Measurements from ENCODE around the gene MRPL38. TPM values are rescaled to one million over a fixed set of nuclear protein-coding genes. Genes with fewer than 3 reads are reported as not detected.
A peak's percentile ranks its signal among the peaks of the same experiment; 100 is the strongest.

MRPL38 gene
- total and polyA plus RNA-seq, 5 donors from 2014 or later = 58.0 to 118 (median 67.2) TPM

- DNase-seq = no peak
- peaks cover 4% of the 10 kb centered on the region for H3K36me3 Mint-ChIP-seq
- no peak overlapping the region for H3K4me3 Mint-ChIP-seq
- H3K27ac Mint-ChIP-seq = no peak overlapping the region
- ATAC-seq (ENCODE audit: low read depth in 2 of 2) = no peak
- Histone ChIP-seq H3K9me3 (ENCODE audit: control insufficient read depth in 2 of 2, low read length in 2 of 2) (no peaks in the 10 kb centered on the region), H3K4me3 (ENCODE audit: low read depth, low read length) (no peak overlapping the region), H3K4me1 (ENCODE audit: control insufficient read depth, insufficient read depth, low read length, poor library complexity, severe bottlenecking) (no peaks in the 10 kb centered on the region), H3K27me3 (ENCODE audit: control insufficient read depth, insufficient read depth, low read length) (no peaks in the 10 kb centered on the region), H3K27ac (ENCODE audit: insufficient read depth, low read length, poor library complexity, severe bottlenecking) (no peak overlapping the region), H3K36me3 (ENCODE audit: control insufficient read depth, insufficient read depth, low read length) (no peaks in the 10 kb centered on the region)
- no peaks in the 10 kb centered on the region for H3K9me3 Mint-ChIP-seq
- no peaks in the 10 kb centered on the region for H3K27me3 Mint-ChIP-seq
- H3K4me1 Mint-ChIP-seq = no peaks in the 10 kb centered on the region
These were observed 20.4 kb upstream of the MRPL38 start for GRCh38 chr17:75925103-75925502.

GRCh38 chr17:75922963-75923874 is 18.5 kb upstream of the MRPL38 start:
- DNase-seq = no peak
- no peaks in the 10 kb centered on the region for H3K9me3 Mint-ChIP-seq
- no peaks in the 10 kb centered on the region for H3K4me1 ChIP-seq (ENCODE audit: control insufficient read depth, insufficient read depth, low read length, poor library complexity, severe bottlenecking)
- no peaks in the 10 kb centered on the region for H3K27me3 Mint-ChIP-seq
- no peaks in the 10 kb centered on the region for H3K4me1 Mint-ChIP-seq
- H3K4me3 ChIP-seq (ENCODE audit: low read depth, low read length) = no peak overlapping the region
- no peak overlapping the region for H3K27ac ChIP-seq (ENCODE audit: insufficient read depth, low read length, poor library complexity, severe bottlenecking)
- H3K36me3 Mint-ChIP-seq = no peaks in the 10 kb centered on the region
- no peaks in the 10 kb centered on the region for H3K27me3 ChIP-seq (ENCODE audit: control insufficient read depth, insufficient read depth, low read length)
- H3K27ac Mint-ChIP-seq = no peak overlapping the region
- H3K4me3 Mint-ChIP-seq = no peak overlapping the region
- no peaks in the 10 kb centered on the region for H3K9me3 ChIP-seq (ENCODE audit: control insufficient read depth in 2 of 2, low read length in 2 of 2)
- H3K36me3 ChIP-seq (ENCODE audit: control insufficient read depth, insufficient read depth, low read length) = no peaks in the 10 kb centered on the region
- no peak for ATAC-seq (ENCODE audit: low read depth in 2 of 2)

- Mint-ChIP-seq H3K27me3 (no peaks in the 10 kb centered on the region), H3K4me3 (no peak overlapping the region), H3K27ac (peak overlapping the region in 1 of 3 donors; percentile 34), H3K9me3 (no peaks in the 10 kb centered on the region), H3K36me3 (no peaks in the 10 kb centered on the region), H3K4me1 (peaks cover 0 to 1% (median 0%) of the 10 kb centered on the region in 4 donors)
- H3K27ac ChIP-seq (ENCODE audit: insufficient read depth, low read length, poor library complexity, severe bottlenecking) = no peak overlapping the region
- no peaks in the 10 kb centered on the region for H3K36me3 ChIP-seq (ENCODE audit: control insufficient read depth, insufficient read depth, low read length)
- H3K4me3 ChIP-seq (ENCODE audit: low read depth, low read length) = no peak overlapping the region
- H3K9me3 ChIP-seq (ENCODE audit: control insufficient read depth in 2 of 2, low read length in 2 of 2) = no peaks in the 10 kb centered on the region
- H3K4me1 ChIP-seq (ENCODE audit: control insufficient read depth, insufficient read depth, low read length, poor library complexity, severe bottlenecking) = no peaks in the 10 kb centered on the region
- DNase-seq (no peak), ATAC-seq (ENCODE audit: low read depth in 2 of 2) (no peak)
- no peaks in the 10 kb centered on the region for H3K27me3 ChIP-seq (ENCODE audit: control insufficient read depth, insufficient read depth, low read length)
These were observed 17.7 kb upstream of the MRPL38 start for GRCh38 chr17:75922173-75922961.

- H3K36me3 Mint-ChIP-seq = no peaks in the 10 kb centered on the region
- ATAC-seq (ENCODE audit: low read depth in 2 of 2) = no peak
These were observed 16.9 kb upstream of the MRPL38 start for GRCh38 chr17:75921596-75921995.

GRCh38 chr17:75920045-75920560 is 15.4 kb upstream of the MRPL38 start:
- no peaks in the 10 kb centered on the region for H3K36me3 ChIP-seq (ENCODE audit: control insufficient read depth, insufficient read depth, low read length)
- H3K27me3 Mint-ChIP-seq = no peaks in the 10 kb centered on the region
- H3K4me1 ChIP-seq (ENCODE audit: control insufficient read depth, insufficient read depth, low read length, poor library complexity, severe bottlenecking) = no peaks in the 10 kb centered on the region
- H3K4me3 ChIP-seq (ENCODE audit: low read depth, low read length) = no peak overlapping the region
- H3K27ac ChIP-seq (ENCODE audit: insufficient read depth, low read length, poor library complexity, severe bottlenecking) = no peak overlapping the region
- no peak for ATAC-seq (ENCODE audit: low read depth in 2 of 2)
- DNase-seq = no peak
- peaks cover 3% of the 10 kb centered on the region for H3K36me3 Mint-ChIP-seq
- H3K4me3 Mint-ChIP-seq = no peak overlapping the region
- H3K27me3 ChIP-seq (ENCODE audit: control insufficient read depth, insufficient read depth, low read length) = no peaks in the 10 kb centered on the region
- H3K9me3 ChIP-seq (ENCODE audit: control insufficient read depth in 2 of 2, low read length in 2 of 2) = no peaks in the 10 kb centered on the region
- H3K9me3 Mint-ChIP-seq = no peaks in the 10 kb centered on the region
- no peak overlapping the region for H3K27ac Mint-ChIP-seq
- H3K4me1 Mint-ChIP-seq = peaks cover 0 to 6% (median 3%) of the 10 kb centered on the region in 4 donors

More at GRCh38 chr17:75921596-75921995, 16.9 kb upstream of the MRPL38 start:
- H3K9me3 Mint-ChIP-seq = no peaks in the 10 kb centered on the region
- H3K36me3 ChIP-seq (ENCODE audit: control insufficient read depth, insufficient read depth, low read length) = no peaks in the 10 kb centered on the region
- no peaks in the 10 kb centered on the region for H3K9me3 ChIP-seq (ENCODE audit: control insufficient read depth in 2 of 2, low read length in 2 of 2)
- H3K4me3 Mint-ChIP-seq = no peak overlapping the region
- H3K4me3 ChIP-seq (ENCODE audit: low read depth, low read length) = no peak overlapping the region
- DNase-seq = no peak
- H3K27ac Mint-ChIP-seq = no peak overlapping the region
- peaks cover 0 to 6% (median 3%) of the 10 kb centered on the region in 4 donors for H3K4me1 Mint-ChIP-seq
- H3K27me3 Mint-ChIP-seq = no peaks in the 10 kb centered on the region
- no peaks in the 10 kb centered on the region for H3K4me1 ChIP-seq (ENCODE audit: control insufficient read depth, insufficient read depth, low read length, poor library complexity, severe bottlenecking)
- H3K27me3 ChIP-seq (ENCODE audit: control insufficient read depth, insufficient read depth, low read length) = no peaks in the 10 kb centered on the region
- H3K27ac ChIP-seq (ENCODE audit: insufficient read depth, low read length, poor library complexity, severe bottlenecking) = no peak overlapping the region

GRCh38 chr17:75919611-75920010 is 14.9 kb upstream of the MRPL38 start:
- peaks cover 0 to 6% (median 3%) of the 10 kb centered on the region in 4 donors for H3K4me1 Mint-ChIP-seq
- no peaks in the 10 kb centered on the region for H3K9me3 Mint-ChIP-seq
- H3K36me3 ChIP-seq (ENCODE audit: control insufficient read depth, insufficient read depth, low read length) = no peaks in the 10 kb centered on the region
- no peak overlapping the region for H3K27ac Mint-ChIP-seq
- no peaks in the 10 kb centered on the region for H3K27me3 ChIP-seq (ENCODE audit: control insufficient read depth, insufficient read depth, low read length)
- no peak overlapping the region for H3K27ac ChIP-seq (ENCODE audit: insufficient read depth, low read length, poor library complexity, severe bottlenecking)
- H3K4me1 ChIP-seq (ENCODE audit: control insufficient read depth, insufficient read depth, low read length, poor library complexity, severe bottlenecking) = no peaks in the 10 kb centered on the region
- no peak overlapping the region for H3K4me3 ChIP-seq (ENCODE audit: low read depth, low read length)
- H3K36me3 Mint-ChIP-seq = peaks cover 5% of the 10 kb centered on the region
- DNase-seq (no peak), ATAC-seq (ENCODE audit: low read depth in 2 of 2) (no peak)
- no peak overlapping the region for H3K4me3 Mint-ChIP-seq
- H3K27me3 Mint-ChIP-seq = no peaks in the 10 kb centered on the region
- no peaks in the 10 kb centered on the region for H3K9me3 ChIP-seq (ENCODE audit: control insufficient read depth in 2 of 2, low read length in 2 of 2)

- H3K27me3 Mint-ChIP-seq = no peaks in the 10 kb centered on the region
- no peak overlapping the region for H3K27ac ChIP-seq (ENCODE audit: insufficient read depth, low read length, poor library complexity, severe bottlenecking)
- ATAC-seq (ENCODE audit: low read depth in 2 of 2) (no peak), DNase-seq (no peak)
- H3K9me3 ChIP-seq (ENCODE audit: control insufficient read depth in 2 of 2, low read length in 2 of 2) = no peaks in the 10 kb centered on the region
- no peaks in the 10 kb centered on the region for H3K4me1 ChIP-seq (ENCODE audit: control insufficient read depth, insufficient read depth, low read length, poor library complexity, severe bottlenecking)
- peaks cover 0 to 6% (median 3%) of the 10 kb centered on the region in 4 donors for H3K4me1 Mint-ChIP-seq
- no peak overlapping the region for H3K4me3 ChIP-seq (ENCODE audit: low read depth, low read length)
- H3K4me3 Mint-ChIP-seq = peak overlapping the region in 1 of 4 donors; percentile 10
- no peak overlapping the region for H3K27ac Mint-ChIP-seq
- H3K27me3 ChIP-seq (ENCODE audit: control insufficient read depth, insufficient read depth, low read length) = no peaks in the 10 kb centered on the region
- H3K9me3 Mint-ChIP-seq = no peaks in the 10 kb centered on the region
- H3K36me3 ChIP-seq (ENCODE audit: control insufficient read depth, insufficient read depth, low read length) = no peaks in the 10 kb centered on the region
- peaks cover 8% of the 10 kb centered on the region for H3K36me3 Mint-ChIP-seq
These were observed 13.3 kb upstream of the MRPL38 start for GRCh38 chr17:75917917-75918445.

All from CD4-positive, CD25-positive, alpha-beta regulatory T cell (primary cell).